SJCRH30 (cell line): ENCODE results near the gene NAGLU. TPM values are rescaled to one million over a fixed set of nuclear protein-coding genes. Genes with fewer than 3 reads are reported as not detected.

ENCODE experiments used
- DNase-seq, 2 experiments: peaks; one replicate each; pipeline ENCODE4 v3.0.0-alpha.2; 2015 to 2020
- H3K27ac ChIP-seq: fragments of 250-450 bp; sonication (Bioruptor Pico); 2 replicates; pipeline ENCODE4 v1.5.1; 2020; ENCODE audit warnings: mild to moderate bottlenecking, moderate library complexity
- H3K27me3 ChIP-seq: fragments of 250-450 bp; sonication (Bioruptor Pico); 2 replicates; pipeline ENCODE4 v1.5.1; 2020; ENCODE audit warnings: mild to moderate bottlenecking, moderate library complexity
- H3K36me3 ChIP-seq: fragments of 250-450 bp; sonication (Bioruptor Pico); 2 replicates; pipeline ENCODE4 v1.5.1; 2020; ENCODE audit warnings: mild to moderate bottlenecking, moderate library complexity
- H3K4me1 ChIP-seq: fragments of 250-450 bp; sonication (Bioruptor Pico); 2 replicates; pipeline ENCODE4 v1.5.1; 2020; ENCODE audit warnings: mild to moderate bottlenecking, moderate library complexity
- H3K4me3 ChIP-seq: fragments of 250-450 bp; sonication (Bioruptor Pico); 2 replicates; pipeline ENCODE4 v1.5.1; 2020; ENCODE audit warnings: mild to moderate bottlenecking, moderate library complexity
- H3K9me3 ChIP-seq: fragments of 250-450 bp; sonication (Bioruptor Pico); replicated peaks from 2 replicates; pipeline ENCODE4 v1.5.1; 2020; ENCODE audit warnings: mild to moderate bottlenecking, moderate library complexity
- total RNA-seq: library from RNA; depleted of rRNA; stranded (reverse); fragments of >200 nt; shearing (Covaris generic); gene quantifications from 2 replicates; pipeline ENCODE4 v1.2.3, GENCODE V29; 2014; rRNA removed

Gene NAGLU
- total RNA-seq: 20.6 and 22.2 TPM in 2 replicates

- no peaks in the 10 kb centered on the region for H3K9me3 ChIP-seq
- peak; percentile 97 to 98 for DNase-seq
- peak within 1 kb of the TSS; percentile 63 for H3K4me3 ChIP-seq
- no peaks in the 10 kb centered on the region for H3K36me3 ChIP-seq
- peak within 1 kb of the TSS; percentile 98 for H3K27ac ChIP-seq
- H3K27me3 ChIP-seq: no peaks in the 10 kb centered on the region
- peaks cover 15% of the 10 kb centered on the region for H3K4me1 ChIP-seq
Observed at GRCh38 chr17:42536048-42536371, at the start of gene NAGLU. NAGLU (plus strand) TSS chr17:42536241; CDS start chr17:42536273, 32 bp downstream.

DNA sequence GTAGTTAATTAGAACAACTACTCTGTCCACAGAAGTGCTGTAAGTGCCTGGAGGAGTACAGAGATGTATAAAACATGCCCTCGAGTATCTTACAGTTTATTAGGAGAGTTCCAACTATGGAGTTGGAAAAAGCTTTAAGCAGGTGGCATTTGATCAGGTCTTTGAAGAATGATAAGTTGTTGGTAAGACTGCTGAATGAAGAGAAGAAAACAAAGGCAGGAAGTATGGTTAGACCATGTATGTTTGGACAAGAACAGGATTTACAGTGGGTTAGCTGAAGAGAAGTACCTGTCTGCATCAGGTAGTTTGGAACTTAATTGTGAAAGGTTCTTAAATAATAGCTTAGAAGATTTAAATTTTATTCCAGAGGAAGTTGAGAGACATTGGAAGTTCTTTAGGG is 48.0 kb upstream of the NAGLU start:
- H3K9me3 ChIP-seq: 0 out of 2 replicates have a peak, but pooled peaks cover 3% of the 10 kb centered on the region
- H3K4me3 ChIP-seq: no peak overlapping the region
- no peaks in the 10 kb centered on the region for H3K4me1 ChIP-seq
- no peaks in the 10 kb centered on the region for H3K27me3 ChIP-seq
- DNase-seq: no peak
- peaks cover 45% of the 10 kb centered on the region for H3K36me3 ChIP-seq
- H3K27ac ChIP-seq: no peak overlapping the region

- H3K27me3 ChIP-seq: no peaks in the 10 kb centered on the region
- 0 out of 2 replicates have a peak, but pooled peaks cover 3% of the 10 kb centered on the region for H3K9me3 ChIP-seq
- DNase-seq: peak in 1 of 2 experiments; percentile 30
- no peak overlapping the region for H3K27ac ChIP-seq
- H3K4me3 ChIP-seq: no peak overlapping the region
- H3K4me1 ChIP-seq: no peaks in the 10 kb centered on the region
- peaks cover 32% of the 10 kb centered on the region for H3K36me3 ChIP-seq
Observed at GRCh38 chr17:42493319-42493718, 42.7 kb upstream of the NAGLU start.

DNA sequence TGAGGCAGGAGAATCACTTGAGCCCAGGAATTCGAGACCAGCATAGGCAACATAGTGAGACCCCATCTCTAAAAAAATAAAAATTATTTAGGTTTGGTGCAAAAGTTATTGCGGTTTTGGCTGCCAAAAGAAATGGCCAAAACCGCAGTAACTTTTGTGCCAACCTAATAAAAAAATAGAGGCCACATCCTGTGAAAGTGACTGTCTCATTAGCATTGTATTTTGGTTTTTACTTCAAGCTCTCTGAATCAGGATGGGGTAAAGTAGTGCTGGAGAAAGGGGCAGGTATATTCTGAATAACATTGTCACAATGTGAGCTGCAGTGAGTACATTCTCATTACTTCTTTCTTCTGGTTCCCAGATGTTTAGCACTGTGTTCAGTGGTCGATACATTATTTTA is 41.4 kb upstream of the NAGLU start:
- Histone ChIP-seq H3K36me3 (peaks cover 35% of the 10 kb centered on the region), H3K4me3 (no peak overlapping the region), H3K27me3 (no peaks in the 10 kb centered on the region), H3K4me1 (no peaks in the 10 kb centered on the region), H3K9me3 (no peaks in the 10 kb centered on the region), H3K27ac (no peak overlapping the region)
- DNase-seq: no peak

- Histone ChIP-seq H3K4me3 (no peak overlapping the region), H3K9me3 (no peaks in the 10 kb centered on the region), H3K4me1 (no peaks in the 10 kb centered on the region), H3K27ac (no peak overlapping the region), H3K27me3 (no peaks in the 10 kb centered on the region), H3K36me3 (peaks cover 42% of the 10 kb centered on the region)
- DNase-seq: no peak
Observed at GRCh38 chr17:42498828-42499227, 37.2 kb upstream of the NAGLU start.

- Histone ChIP-seq H3K4me3 (no peak overlapping the region), H3K4me1 (no peaks in the 10 kb centered on the region), H3K27ac (no peak overlapping the region), H3K9me3 (no peaks in the 10 kb centered on the region), H3K36me3 (peaks cover 31% of the 10 kb centered on the region), H3K27me3 (no peaks in the 10 kb centered on the region)
- DNase-seq: no peak
Observed at GRCh38 chr17:42502091-42502490, 34.0 kb upstream of the NAGLU start.

DNA sequence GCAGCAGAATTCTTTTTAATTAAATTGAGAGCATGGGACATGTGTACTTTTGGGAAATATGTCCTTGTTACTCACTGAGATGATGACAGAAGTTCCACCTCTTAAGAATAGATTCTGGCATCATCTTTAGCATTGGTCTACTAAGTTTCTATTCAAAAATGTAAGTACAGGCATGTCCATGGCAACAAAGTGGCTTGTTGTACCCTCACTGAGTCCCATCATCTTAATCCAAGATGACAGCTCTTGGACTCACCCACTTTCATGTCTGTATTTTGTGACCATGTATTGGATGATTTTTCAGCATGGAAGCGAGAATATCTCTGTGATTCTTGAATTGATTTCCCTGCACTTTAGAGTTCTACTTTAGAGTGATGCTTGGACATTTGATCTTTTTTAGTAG is 33.1 kb upstream of the NAGLU start:
- Histone ChIP-seq H3K4me3 (no peak overlapping the region), H3K36me3 (peaks cover 31% of the 10 kb centered on the region), H3K27me3 (no peaks in the 10 kb centered on the region), H3K27ac (no peak overlapping the region), H3K9me3 (no peaks in the 10 kb centered on the region), H3K4me1 (no peaks in the 10 kb centered on the region)
- DNase-seq: no peak

DNA sequence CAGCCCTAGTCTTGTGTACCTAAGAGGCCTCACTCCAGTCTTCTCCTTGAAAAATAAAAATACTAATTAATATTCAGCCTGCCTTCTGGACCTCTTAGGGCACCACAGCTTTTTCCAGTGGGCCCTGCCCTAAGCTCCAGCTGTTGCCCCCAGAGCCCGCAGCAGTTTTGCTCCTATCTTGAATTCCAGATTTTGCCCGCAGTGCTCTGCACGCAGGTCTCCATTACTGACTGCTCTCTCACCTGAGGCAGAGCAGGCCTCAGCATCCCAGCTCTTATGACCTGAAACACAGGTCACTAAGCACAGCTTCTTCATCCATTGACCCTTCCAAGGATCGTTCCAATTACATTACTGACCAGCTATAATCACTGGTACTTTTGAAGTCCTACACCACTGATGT is 28.4 kb upstream of the NAGLU start:
- Histone ChIP-seq H3K27ac (no peak overlapping the region), H3K4me3 (no peak overlapping the region), H3K36me3 (peaks cover 18% of the 10 kb centered on the region), H3K4me1 (no peaks in the 10 kb centered on the region), H3K9me3 (no peaks in the 10 kb centered on the region), H3K27me3 (no peaks in the 10 kb centered on the region)
- no peak for DNase-seq

DNA sequence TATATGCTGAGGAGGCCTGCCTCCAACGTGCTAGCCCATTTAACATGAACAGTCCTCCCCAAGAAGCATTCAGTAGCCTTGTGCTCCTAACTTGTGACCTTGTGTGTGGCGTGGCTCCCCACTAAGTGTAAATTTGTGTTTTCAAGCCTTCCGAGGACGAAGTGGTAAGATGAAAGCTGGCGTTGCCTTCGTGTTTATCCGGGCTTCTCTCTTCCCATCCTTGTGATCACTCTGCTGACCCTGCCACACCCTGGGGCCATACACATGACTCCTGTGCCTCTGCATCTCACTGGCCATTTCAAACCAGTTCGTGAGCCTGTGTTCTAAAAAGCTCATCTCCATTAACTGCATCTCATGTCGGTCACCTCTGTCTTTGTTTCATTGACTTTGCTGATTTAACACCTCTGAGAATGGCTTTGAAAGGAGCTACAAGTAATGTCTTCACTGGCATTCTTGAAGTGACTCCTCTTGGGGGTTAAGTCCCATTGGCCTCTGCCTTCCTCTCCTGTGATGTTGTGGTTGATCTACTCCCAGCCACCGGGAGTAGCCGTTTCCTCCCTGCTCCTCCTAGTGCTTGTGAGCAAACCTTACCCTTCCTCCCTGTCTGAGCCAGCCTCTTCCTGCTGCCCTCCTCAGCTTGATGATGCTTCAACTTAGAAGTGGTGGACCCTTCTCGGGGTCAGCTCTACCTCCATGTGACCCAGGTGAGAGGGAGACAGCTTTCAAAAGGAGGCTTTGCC is 27.4 kb upstream of the NAGLU start:
- Histone ChIP-seq H3K9me3 (no peaks in the 10 kb centered on the region), H3K27me3 (no peaks in the 10 kb centered on the region), H3K27ac (no peak overlapping the region), H3K4me1 (no peaks in the 10 kb centered on the region), H3K4me3 (no peak overlapping the region), H3K36me3 (peaks cover 13% of the 10 kb centered on the region)
- no peak for DNase-seq

GRCh38 chr17:42509409-42509808 is 26.6 kb upstream of the NAGLU start:
- no peaks in the 10 kb centered on the region for H3K27me3 ChIP-seq
- no peak overlapping the region for H3K27ac ChIP-seq
- no peaks in the 10 kb centered on the region for H3K4me1 ChIP-seq
- no peak for DNase-seq
- H3K36me3 ChIP-seq: 0 out of 2 replicates have a peak, but pooled peaks cover 8% of the 10 kb centered on the region
- H3K9me3 ChIP-seq: no peaks in the 10 kb centered on the region
- no peak overlapping the region for H3K4me3 ChIP-seq

- Histone ChIP-seq H3K4me1 (no peaks in the 10 kb centered on the region), H3K27ac (no peak overlapping the region), H3K4me3 (no peak overlapping the region), H3K9me3 (no peaks in the 10 kb centered on the region), H3K27me3 (no peaks in the 10 kb centered on the region), H3K36me3 (0 out of 2 replicates have a peak, but pooled peaks cover 8% of the 10 kb centered on the region)
- DNase-seq: no peak
Observed at GRCh38 chr17:42509841-42510240, 26.2 kb upstream of the NAGLU start.

- Histone ChIP-seq H3K27ac (no peak overlapping the region), H3K4me3 (no peak overlapping the region), H3K9me3 (no peaks in the 10 kb centered on the region), H3K27me3 (no peaks in the 10 kb centered on the region), H3K36me3 (0 out of 2 replicates have a peak, but pooled peaks cover 12% of the 10 kb centered on the region), H3K4me1 (peaks cover under 1% of the 10 kb centered on the region; the same call in 1 of the 2 replicates)
- no peak for DNase-seq
Observed at GRCh38 chr17:42512246-42512645, 23.8 kb upstream of the NAGLU start.

DNA sequence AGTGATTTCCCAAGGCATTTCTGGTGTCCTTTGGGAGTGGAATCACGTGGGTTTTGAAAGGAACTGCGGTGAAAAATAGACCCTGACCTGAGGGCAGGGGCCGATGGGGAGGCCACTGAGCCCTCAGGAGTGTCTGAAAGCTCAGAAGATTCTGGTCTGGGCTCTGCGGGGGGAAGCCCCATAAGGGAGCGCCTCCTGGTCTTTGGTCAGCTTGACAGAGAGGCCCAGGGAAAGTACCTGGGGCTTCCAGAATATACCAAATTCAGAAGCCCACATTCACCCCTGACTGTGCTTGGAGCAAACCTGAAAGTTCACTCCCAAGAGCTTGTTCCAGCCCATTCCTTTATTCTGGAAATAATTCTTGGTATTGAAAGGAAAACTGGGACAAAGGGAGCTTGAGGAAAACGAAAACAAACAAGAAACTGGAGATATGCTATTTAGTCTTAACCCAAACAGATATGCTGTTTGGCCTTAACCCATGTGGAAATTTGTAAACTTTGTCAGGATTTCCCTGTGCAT is 23.2 kb upstream of the NAGLU start:
- H3K36me3 ChIP-seq: 0 out of 2 replicates have a peak, but pooled peaks cover 12% of the 10 kb centered on the region
- no peak overlapping the region for H3K4me3 ChIP-seq
- no peaks in the 10 kb centered on the region for H3K9me3 ChIP-seq
- H3K27me3 ChIP-seq: no peaks in the 10 kb centered on the region
- H3K27ac ChIP-seq: no peak overlapping the region
- DNase-seq: no peak
- peaks cover 6% of the 10 kb centered on the region for H3K4me1 ChIP-seq

- Histone ChIP-seq H3K27ac (no peak overlapping the region), H3K36me3 (0 out of 2 replicates have a peak, but pooled peaks cover 6% of the 10 kb centered on the region)
Observed at GRCh38 chr17:42513686-42514085, 22.4 kb upstream of the NAGLU start.

DNA sequence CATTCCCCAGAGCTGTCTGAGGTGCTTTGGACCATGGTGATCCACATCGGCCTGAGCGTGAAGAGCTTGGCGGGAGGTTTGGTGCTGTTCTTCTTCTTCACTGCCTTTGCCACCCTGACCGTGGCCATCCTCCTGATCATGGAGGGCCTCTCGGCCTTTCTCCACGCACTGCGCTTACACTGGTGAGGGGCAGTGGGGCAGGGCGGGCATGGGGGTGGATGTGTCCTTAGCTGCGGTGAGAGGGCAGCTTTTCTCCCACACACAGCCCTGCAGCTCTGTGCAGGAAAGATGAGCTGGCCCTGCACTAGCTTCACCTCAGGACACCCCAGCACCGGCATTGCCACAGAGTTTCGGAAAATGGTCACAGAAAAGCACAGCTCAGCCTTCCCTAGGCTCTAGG is 21.8 kb upstream of the NAGLU start:
- H3K27me3 ChIP-seq: no peaks in the 10 kb centered on the region
- H3K9me3 ChIP-seq: no peaks in the 10 kb centered on the region
- no peak overlapping the region for H3K27ac ChIP-seq
- 0 out of 2 replicates have a peak, but pooled peaks cover 5% of the 10 kb centered on the region for H3K36me3 ChIP-seq
- no peak overlapping the region for H3K4me3 ChIP-seq
- H3K4me1 ChIP-seq: peaks cover 21% of the 10 kb centered on the region
- no peak for DNase-seq

More at GRCh38 chr17:42513686-42514085, 22.4 kb upstream of the NAGLU start:
- no peak overlapping the region for H3K4me3 ChIP-seq
- no peaks in the 10 kb centered on the region for H3K27me3 ChIP-seq
- no peak for DNase-seq
- no peaks in the 10 kb centered on the region for H3K9me3 ChIP-seq
- peaks cover 15% of the 10 kb centered on the region for H3K4me1 ChIP-seq
